Breast epithelium (tissue), 4 donors: ENCODE data around the gene CAVIN4. TPM values are rescaled to one million over a fixed set of nuclear protein-coding genes. Genes with fewer than 3 reads are reported as not detected.

Experiments used
- DNase-seq, 2 donors: peaks; one replicate each; pipeline ENCODE4 v3.0.0-alpha.2; 2019; ENCODE audit warnings: low spot score in 2 of 2
- H3K27ac ChIP-seq, 2 donors: fragments of 200-600 bp; sonication (generic) in 1 of 2; one replicate each; pipeline ENCODE4 v1.5.1; 2016 to 2019; ENCODE audit warnings: mild to moderate bottlenecking in 1 of 2
- H3K27me3 ChIP-seq, 2 donors: fragments of 200-600 bp; sonication (generic) in 1 of 2; one replicate each; pipeline versions ENCODE4 v1.5.1 to v1.6.0; 2017 to 2019; ENCODE audit warnings: control low read depth in 1 of 2, mild to moderate bottlenecking in 1 of 2
- H3K36me3 ChIP-seq: fragments of 200-600 bp; one replicate; pipeline ENCODE4 v1.5.1; 2019
- H3K4me1 ChIP-seq, 2 donors: fragments of 200-600 bp; sonication (generic); one replicate each; pipeline ENCODE4 v1.5.1; 2016 to 2019; ENCODE audit warnings: control low read depth in 1 of 2
- H3K4me3 ChIP-seq, 3 donors: fragments of 200-600 bp; sonication (generic); 1 replicate in 2 of 3; 2 replicates in 1 of 3; pipeline ENCODE4 v1.5.1; 2016 to 2019; ENCODE audit warnings: mild to moderate bottlenecking in 3 of 3, moderate library complexity in 2 of 3
- H3K9me3 ChIP-seq, 2 donors: fragments of 200-600 bp; sonication (generic) in 1 of 2; one replicate each; pipeline ENCODE4 v1.5.1; 2016 to 2019; ENCODE audit warnings: control low read depth in 1 of 2
- POLR2A ChIP-seq: fragments of 450-650 bp; IDR thresholded peaks from one replicate; pipeline ENCODE4 v1.6.1; 2016; ENCODE audit warnings: antibody characterized with exemption, mild to moderate bottlenecking, moderate library complexity
- POLR2AphosphoS5 ChIP-seq, 3 donors: sonication (generic); formaldehyde crosslinking; IDR thresholded peaks; one replicate each; pipeline ENCODE4 v1.6.1; 2017; ENCODE audit warnings: antibody characterized with exemption in 3 of 3
- intact Hi-C: fragments of 100-400 bp; cut with DNase I; formaldehyde crosslinking; loops from one replicate; pipeline ENCODE4 v1.15.1; 2023; ENCODE audit warnings: low total_unique reads
- total RNA-seq, 3 donors: library from RNA; depleted of rRNA; stranded (reverse); fragments of >200 nt; gene quantifications; one replicate each; pipeline ENCODE4 v1.1.0, GENCODE V29; 2016
- TF ChIP-seq, protein P1 (sequence below), 3 donors: fragments of 450-650 bp; IDR thresholded peaks; one replicate each; pipeline ENCODE4 v1.5.1; 2016 to 2017; ENCODE audit warnings: antibody characterized with exemption in 3 of 3, mild to moderate bottlenecking in 3 of 3, moderate library complexity in 3 of 3

Gene CAVIN4
- total RNA-seq, 3 donors from 2014 or later = 0.16 to 0.33 (median 0.29) TPM

DNA sequence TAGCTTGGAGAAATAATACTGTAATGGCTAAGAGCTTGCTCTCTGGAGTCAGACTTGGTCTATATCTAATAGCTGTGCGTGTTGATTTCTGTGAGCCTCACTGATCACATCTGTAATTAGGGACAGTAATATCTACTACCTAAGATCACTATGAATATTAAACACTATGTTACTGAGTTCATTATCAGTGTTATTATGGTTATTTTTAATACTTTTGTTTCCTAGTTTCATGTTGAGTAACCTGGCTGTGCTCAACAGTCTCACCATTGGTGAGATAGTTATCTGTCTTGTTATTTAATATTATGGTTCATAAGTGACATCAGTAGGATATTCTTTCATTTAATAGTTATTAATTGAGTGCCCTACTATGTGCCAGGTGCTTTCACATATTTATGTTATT is 22.4 kb upstream of the CAVIN4 start:
- H3K27me3 ChIP-seq = no peaks in the 10 kb centered on the region
- no peaks in the 10 kb centered on the region for H3K36me3 ChIP-seq
- H3K4me3 ChIP-seq = no peak overlapping the region
- TF ChIP-seq POLR2AphosphoS5 (IDR thresholded peaks at IDR 0.05) (no peak), POLR2A (no peak)
- TF ChIP-seq, protein P1, sequence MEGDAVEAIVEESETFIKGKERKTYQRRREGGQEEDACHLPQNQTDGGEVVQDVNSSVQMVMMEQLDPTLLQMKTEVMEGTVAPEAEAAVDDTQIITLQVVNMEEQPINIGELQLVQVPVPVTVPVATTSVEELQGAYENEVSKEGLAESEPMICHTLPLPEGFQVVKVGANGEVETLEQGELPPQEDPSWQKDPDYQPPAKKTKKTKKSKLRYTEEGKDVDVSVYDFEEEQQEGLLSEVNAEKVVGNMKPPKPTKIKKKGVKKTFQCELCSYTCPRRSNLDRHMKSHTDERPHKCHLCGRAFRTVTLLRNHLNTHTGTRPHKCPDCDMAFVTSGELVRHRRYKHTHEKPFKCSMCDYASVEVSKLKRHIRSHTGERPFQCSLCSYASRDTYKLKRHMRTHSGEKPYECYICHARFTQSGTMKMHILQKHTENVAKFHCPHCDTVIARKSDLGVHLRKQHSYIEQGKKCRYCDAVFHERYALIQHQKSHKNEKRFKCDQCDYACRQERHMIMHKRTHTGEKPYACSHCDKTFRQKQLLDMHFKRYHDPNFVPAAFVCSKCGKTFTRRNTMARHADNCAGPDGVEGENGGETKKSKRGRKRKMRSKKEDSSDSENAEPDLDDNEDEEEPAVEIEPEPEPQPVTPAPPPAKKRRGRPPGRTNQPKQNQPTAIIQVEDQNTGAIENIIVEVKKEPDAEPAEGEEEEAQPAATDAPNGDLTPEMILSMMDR (IDR thresholded peaks at IDR 0.05) = no peak
- H3K4me1 ChIP-seq = no peaks in the 10 kb centered on the region
- no peak overlapping the region for H3K27ac ChIP-seq
- no peak for DNase-seq
- H3K9me3 ChIP-seq = no peaks in the 10 kb centered on the region
- intact Hi-C loops = no loop called here

DNA sequence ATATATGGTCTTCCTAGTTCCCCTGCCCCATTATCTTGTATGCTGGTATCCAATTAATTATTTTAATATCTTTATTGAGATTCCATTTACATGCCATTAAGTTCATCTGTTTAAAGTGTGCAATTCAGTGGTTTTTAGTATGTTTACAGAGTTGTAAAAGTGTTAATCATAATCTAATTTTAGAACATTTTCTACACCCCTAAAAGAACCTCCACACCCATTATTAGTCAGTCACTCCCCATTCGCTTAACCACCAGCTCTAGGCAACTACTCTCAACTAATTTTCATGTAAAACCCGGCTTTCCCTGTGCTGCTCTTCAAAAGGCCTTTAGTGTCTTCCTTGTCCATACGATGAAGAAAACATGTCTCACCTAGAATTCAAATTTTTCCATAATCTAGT is 20.8 kb upstream of the CAVIN4 start:
- no peaks in the 10 kb centered on the region for H3K36me3 ChIP-seq
- H3K4me1 ChIP-seq = no peaks in the 10 kb centered on the region
- H3K4me3 ChIP-seq = no peak overlapping the region
- intact Hi-C loops = no loop called here
- no peak for DNase-seq
- no peak overlapping the region for H3K27ac ChIP-seq
- H3K27me3 ChIP-seq = no peaks in the 10 kb centered on the region
- TF ChIP-seq, protein P1 (IDR thresholded peaks at IDR 0.05) = no peak
- no peak for TF ChIP-seq POLR2A
- no peak for TF ChIP-seq POLR2AphosphoS5 (IDR thresholded peaks at IDR 0.05)
- no peaks in the 10 kb centered on the region for H3K9me3 ChIP-seq

DNA sequence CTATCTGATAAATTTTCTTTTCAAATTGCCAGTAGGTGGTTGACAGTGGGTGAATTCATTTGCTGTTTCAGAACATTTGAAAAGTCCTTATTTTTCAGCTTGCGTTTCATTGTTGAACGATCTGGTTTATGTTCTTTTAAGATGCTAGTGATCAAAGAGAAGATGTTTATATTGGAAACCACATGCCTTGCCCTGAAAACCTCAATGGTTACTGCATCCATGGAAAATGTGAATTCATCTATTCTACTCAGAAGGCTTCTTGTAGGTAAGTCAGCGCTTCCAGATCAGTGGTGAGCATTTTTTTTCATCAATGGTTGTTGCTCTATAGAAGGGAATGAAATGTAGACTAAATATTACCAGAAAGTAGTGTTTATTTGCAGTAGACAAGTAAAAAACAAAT is 16.6 kb upstream of the CAVIN4 start:
- Histone ChIP-seq H3K36me3 (no peaks in the 10 kb centered on the region), H3K27me3 (no peaks in the 10 kb centered on the region), H3K9me3 (no peaks in the 10 kb centered on the region), H3K4me1 (no peaks in the 10 kb centered on the region), H3K4me3 (no peak overlapping the region), H3K27ac (no peak overlapping the region)
- intact Hi-C loops = no loop called here
- TF ChIP-seq POLR2AphosphoS5 (IDR thresholded peaks at IDR 0.05) (no peak), POLR2A (no peak)
- TF ChIP-seq, protein P1 (IDR thresholded peaks at IDR 0.05) = no peak
- DNase-seq = no peak

DNA sequence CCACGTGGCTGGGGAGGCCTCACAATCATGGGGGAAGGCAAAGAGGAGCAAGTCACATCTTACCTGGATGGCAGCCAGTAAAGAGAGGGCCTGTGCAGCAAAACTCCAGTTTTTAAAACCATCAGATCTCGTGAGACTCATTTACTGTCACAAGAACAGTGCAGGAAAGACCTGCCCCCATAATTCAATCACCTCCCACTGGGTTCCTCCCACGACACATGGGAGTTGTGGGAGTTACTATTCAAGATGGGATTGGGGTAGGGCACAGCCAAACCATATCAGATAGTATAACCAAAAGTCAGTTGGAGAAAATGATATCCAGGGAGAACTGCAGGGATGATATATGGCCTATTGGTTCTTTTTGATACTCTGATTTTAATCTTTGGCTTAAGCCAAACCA is 10.0 kb upstream of the CAVIN4 start:
- no peak overlapping the region for H3K4me3 ChIP-seq
- DNase-seq = no peak
- H3K9me3 ChIP-seq = no peaks in the 10 kb centered on the region
- no peaks in the 10 kb centered on the region for H3K36me3 ChIP-seq
- intact Hi-C loops = loop anchor here (2.0 kb wide), 1 partner anchor 33 kb away; no protein-coding TSS in a partner anchor
- no peaks in the 10 kb centered on the region for H3K27me3 ChIP-seq
- no peaks in the 10 kb centered on the region for H3K4me1 ChIP-seq
- TF ChIP-seq POLR2A (no peak), POLR2AphosphoS5 (IDR thresholded peaks at IDR 0.05) (no peak)
- TF ChIP-seq, protein P1 (IDR thresholded peaks at IDR 0.05) = no peak
- no peak overlapping the region for H3K27ac ChIP-seq

DNA sequence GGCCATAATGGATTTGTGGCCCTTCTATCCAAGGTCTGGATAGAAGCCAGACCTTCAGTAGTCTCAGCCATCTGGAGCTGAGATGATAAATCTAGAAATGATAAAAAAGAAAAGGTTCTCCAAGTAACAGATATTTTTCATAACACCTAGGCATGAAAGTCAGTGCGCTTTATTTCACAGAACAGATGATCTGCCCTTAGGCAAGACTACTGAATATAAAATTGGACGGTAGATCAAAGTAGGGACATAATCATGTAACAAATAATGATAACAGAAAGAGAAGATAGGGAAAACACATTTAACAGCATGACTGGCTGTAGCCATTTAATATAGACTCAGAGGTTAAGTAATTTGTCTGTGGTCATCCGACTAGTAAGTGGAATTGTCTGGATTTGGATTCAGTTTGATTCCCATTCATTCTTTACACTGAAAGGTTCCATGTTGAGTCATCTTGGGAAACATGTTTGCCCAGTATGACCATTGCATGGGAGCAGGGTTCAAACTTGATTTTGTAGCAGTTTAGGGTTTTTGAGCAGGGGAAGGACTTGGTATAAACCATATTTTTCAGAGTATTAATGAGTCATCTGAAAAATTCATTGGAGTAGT is 4.1 kb upstream of the CAVIN4 start:
- Histone ChIP-seq H3K4me3 (no peak overlapping the region), H3K27me3 (no peaks in the 10 kb centered on the region), H3K36me3 (no peaks in the 10 kb centered on the region), H3K4me1 (no peaks in the 10 kb centered on the region), H3K27ac (no peak overlapping the region), H3K9me3 (no peaks in the 10 kb centered on the region)
- intact Hi-C loops = no loop called here
- no peak for DNase-seq
- TF ChIP-seq POLR2A = no peak
- TF ChIP-seq, protein P1 (IDR thresholded peaks at IDR 0.05) = no peak
